Stimulated activated CD4-positive, alpha-beta T cell treated with anti-CD3 and anti-CD28 coated beads, Interleukin-4, amount 100 ng/mL, for 1 hour (primary cell): ENCODE measurements around the gene TRPM3.
"Not testable (repeated sequence)": the region's sequence is repeated elsewhere in the genome, so short reads cannot be mapped to it uniquely, and the experiment has no call there.

Experiments used
- DNase-seq: peaks from one replicate; pipeline ENCODE4 v3.0.0-alpha.2; 2020

TRPM3 gene

DNA sequence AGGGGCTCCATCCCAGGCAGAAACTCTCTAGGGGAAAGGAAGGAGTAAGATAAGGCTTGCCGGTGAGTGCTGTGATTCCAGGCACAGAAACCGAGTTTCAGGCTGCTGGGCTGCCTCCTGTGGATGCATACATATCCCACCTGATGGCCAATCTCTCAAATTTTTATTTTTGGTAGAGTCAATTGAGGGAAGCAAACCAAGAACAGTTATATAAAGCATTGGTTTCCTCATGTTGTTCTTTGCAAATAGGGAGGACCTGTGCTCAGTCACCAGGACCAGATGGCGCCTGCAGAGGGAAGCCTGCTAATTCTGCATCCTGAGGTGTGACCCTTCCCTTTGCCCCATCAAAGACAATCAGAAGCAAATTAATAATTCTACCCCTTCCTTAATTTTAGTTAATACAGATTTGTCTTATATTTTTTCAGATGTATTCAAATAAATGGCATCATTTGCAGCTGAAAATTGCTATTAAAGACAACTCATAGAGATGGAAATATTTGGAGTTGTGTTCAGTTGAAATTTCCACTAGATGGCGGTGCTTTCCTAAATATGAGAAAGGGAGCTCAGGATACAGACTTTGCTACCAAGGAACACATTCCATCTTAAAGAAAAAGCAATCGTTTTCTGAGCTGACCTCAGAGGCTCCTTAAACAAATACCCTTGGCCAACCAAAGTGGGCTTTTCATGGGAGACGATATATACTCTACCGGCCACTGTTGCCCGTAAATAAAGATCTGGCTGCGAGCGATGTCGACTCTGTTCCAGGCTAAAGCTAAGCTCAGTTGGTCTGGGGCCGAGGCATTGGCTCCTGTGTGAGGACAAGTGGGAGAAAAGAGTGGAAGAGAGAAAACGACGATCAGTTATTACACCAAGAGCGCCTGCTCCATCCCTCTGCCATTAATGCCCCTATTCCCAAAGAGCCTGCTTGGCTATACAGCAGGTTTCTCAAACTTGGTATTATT lies 481.3 kb downstream of the TRPM3 start:
- no peak for DNase-seq

DNA sequence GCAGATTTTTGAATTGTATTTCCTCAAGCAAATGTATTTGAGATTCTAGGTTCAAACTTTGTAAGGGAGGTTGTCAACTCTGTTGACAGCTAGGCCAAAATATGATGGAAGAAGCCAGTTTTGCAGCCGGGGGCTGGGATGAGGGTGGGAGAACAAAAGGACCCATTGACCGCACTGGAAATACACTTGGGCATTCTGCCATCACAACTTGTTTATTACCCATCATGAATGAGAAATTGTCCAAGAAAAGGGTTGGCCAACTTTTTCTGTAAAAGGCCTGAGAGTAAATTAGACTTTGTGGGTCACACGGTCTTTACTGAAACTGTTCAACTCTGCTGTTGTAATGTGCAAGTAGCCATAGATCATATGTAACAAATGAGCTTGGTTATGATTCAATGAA lies 485.6 kb downstream of the TRPM3 start:
- DNase-seq: no peak

GRCh38 chr9:70634696-70635095 lies 486.7 kb downstream of the TRPM3 start:
- DNase-seq: no peak

DNA sequence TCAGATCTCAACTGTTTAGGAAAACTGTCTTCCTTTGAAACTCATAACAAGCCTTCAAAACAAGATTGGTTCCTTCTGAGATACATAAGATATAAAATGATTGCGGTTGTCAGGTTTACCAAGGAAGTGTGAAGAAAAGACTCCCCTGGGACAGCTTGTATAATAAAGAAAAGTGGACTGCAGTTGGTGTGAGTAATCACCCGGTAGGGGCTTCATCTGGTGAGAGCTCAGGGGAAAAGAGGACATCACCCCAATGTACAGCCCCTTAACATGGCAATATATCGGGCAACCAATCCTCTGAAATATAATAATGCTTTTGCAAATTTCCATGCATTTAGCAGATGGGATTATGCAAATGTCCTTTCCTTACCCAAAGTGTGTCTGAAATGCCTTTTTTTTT lies 490.4 kb downstream of the TRPM3 start:
- DNase-seq: no peak

- not testable (repeated sequence) for DNase-seq
These were observed 492.2 kb downstream of the TRPM3 start for GRCh38 chr9:70629080-70629685.

DNA sequence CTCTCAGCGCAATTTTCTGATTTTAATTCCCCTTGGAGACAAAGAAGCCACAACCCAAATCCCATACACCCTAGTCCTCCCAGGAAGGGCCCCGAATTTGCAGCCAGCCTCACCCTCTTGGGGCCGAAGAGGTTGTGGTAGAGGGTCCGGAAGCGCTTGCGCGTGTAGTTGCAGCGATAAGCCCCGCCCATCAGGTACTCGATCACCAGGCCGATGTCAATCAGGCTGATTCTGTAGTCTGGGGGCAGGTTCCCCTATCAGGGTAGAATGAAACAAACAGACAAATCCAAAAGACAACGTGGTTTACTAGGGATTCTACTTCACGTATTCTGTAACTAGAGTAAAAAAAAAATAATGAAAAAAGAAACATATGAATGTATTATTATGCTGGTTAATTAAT lies 496.3 kb downstream of the TRPM3 start:
- DNase-seq: no peak

DNA sequence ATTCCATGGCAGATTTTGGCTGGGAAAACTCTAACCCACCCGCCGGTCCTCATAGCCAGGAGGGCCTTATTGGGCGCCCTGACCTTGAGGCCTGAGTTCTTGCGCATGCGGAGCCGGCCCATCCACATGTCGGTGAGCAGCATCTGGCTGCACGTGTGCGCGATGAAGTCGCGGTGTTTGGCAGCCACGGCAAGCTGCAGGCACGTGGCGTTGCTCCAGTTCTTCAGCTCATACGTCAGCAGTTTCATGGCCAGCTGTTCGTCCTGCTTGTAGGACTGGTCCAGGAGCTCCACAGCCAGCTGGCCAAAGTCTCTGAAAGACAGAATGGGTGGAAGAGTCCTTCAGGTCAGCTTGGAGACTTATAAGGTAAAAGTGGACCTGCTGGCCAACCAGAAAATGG lies 502.6 kb downstream of the TRPM3 start:
- no peak for DNase-seq

DNA sequence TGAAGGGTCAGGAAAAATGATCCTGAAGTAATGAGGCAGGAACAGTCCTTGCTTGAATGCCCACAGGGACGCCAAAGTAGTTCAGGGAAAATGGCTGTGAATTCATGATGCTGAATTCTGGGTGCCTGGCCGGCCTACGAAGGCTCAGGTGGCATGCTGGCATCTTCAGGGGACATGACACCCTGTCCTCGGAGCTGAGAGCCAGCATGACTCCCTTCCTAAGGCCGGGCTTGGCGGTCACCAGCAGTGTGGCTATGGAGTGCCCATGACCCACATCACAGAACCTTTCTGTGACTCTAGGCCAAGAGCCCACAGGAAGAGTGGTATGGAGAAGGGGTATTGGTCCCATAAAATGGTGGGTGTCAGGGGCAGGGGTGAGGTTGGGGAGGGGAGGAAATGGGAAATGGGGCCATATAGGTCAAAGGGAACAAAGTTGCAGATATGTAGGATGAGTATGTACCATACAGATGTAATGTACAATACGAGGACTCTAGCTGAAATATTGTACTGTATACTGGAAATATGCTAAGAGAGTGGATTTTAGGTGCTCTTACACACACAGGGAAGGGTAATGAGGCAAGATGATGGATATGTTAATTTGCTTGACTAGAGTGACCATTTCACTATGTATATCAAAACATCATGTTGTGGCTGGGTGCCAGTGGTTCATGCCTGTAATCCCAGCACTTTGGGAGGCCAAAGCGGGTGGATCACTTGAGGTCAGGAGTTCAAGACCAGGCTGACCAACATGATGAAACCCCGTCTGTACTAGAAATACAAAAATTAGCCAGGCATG lies 504.2 kb downstream of the TRPM3 start:
- DNase-seq: no peak

- no peak for DNase-seq
These were observed 505.0 kb downstream of the TRPM3 start for GRCh38 chr9:70616228-70616990.

DNA sequence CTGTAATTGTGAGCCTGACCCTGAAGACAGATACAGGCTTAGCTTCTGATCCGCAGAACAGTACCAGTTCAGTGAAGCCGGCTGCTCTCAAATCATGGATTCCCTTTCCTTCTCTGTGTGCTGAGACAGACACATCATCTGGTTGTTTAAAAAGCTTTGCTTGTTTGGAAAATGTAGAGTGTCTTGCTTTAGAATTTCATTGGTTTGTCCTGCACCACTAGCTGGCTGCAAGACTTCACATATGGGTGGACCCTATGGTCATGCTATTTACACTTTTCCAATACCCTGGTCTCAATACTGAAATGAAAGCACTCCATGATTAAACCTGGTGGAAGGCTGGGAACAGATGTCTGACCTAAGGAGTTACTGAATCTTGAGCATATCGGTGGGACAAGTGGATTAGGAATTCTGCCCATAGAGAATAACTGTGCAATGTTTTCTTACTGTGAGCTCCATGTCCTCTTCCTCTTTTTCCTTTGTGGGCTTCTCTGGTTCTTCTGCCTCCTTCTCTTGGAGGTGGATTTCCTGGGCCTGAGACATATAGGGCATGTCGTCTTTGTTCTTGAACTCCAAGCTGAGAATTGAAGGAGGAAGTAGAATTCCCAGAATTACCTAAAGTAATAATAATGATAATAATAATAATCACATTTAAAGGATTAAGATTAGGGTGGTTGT lies 505.8 kb downstream of the TRPM3 start:
- no peak for DNase-seq

- no peak for DNase-seq
These were observed 506.5 kb downstream of the TRPM3 start for GRCh38 chr9:70614786-70615463.

DNA sequence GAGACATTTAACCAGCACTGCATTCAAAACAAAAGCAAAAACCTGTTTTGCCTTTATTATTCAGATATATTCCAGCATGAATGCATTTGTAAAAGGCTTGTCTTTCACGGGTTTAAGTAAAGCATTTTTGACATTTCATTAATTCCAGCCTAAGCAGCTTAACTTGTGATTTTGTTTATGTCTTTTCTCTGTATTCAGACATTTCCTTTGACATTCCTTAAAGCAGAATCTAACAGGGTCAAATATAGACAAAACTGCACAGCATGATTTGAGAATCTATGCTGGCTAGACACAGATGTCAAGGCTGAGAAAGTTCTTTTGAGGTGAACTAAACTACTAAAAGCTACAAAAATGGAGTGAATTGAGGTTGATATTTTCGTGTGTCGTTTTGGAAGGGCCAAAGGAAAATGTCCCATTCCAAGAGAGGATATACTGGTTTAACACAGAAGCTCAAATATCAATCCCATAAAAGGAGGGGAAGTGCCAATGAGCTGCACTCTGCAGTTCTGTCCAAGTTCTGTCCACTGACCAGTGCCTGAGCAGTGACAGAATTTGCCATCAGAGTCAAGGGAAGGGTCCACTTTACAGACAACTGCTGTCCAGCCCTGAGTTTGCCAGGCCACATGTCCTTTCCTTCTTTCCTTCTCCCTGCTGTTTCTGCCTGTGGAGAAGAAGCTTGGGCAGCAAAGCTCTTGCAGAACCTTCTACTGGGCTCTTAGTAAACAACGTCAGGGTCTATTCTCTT lies 508.2 kb downstream of the TRPM3 start:
- no peak for DNase-seq

DNA sequence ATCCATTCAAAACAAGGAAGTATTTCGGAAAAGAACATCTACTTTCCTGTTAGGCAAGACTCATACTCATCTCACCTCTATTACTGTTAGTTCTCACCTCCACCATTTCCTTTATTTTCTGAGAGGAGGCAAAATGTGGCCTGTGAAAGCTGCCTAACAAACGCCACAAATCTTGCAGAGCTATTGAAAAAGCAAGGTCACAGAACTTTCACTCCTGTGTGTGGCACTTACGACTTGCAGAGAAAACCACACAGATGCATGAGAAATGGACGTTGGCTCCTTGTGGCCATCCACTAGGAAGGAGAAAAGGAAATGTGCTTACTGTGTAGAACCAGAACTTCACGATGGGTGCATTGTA lies 511.2 kb downstream of the TRPM3 start:
- no peak for DNase-seq

DNA sequence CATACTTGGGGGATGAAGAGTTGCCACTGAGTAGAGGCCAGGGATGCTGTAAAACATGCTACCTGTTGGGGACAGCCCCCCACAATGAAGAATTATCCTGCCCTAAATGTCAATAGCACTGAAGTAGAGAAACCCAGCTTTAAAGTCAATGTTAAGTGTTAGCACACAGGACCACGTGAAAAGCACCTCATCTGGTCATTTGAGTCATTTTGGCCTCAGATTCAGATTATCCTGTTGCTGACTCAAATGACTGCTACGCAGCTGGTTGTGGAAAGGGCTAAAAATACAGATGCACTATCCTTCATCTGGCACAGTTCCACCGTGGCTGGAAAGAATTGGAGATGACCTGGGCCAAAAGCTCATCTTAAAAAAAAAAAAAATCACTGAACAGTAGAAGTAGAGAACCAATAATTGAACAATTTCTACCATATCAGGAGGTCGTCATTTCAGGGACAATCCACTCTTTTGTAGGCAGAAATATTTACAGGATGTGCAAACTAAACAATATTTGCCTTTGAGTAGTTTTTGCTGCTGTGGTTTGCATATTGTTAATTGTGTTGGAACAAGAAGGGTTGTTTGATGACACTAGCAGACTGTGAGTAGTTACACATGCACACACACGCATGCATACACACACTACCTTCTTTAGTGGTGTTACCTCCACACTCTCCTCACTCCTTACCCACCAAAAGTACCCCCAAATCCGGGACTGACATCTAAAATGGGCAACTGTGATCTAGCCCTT lies 511.7 kb downstream of the TRPM3 start:
- no peak for DNase-seq

DNA sequence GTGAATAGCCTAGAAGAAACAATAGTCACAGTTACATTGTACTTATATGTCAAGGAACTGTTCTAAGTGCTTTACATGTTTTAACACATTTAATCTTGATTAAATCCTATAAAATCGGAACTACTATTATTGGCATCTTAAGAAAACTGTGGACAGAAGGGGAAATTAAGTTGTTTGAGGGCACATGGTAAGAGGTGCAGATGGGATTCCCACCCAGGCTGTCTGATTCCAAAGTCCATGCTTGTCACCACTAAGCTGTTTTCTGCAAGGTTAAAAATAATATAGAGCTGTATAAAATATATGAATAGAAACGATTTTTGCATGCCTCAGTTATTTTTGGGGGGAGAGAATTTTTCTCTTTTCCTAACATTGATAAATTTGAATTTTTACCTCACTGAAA lies 512.4 kb downstream of the TRPM3 start:
- DNase-seq: no peak

- DNase-seq: no peak
These were observed 513.5 kb downstream of the TRPM3 start for GRCh38 chr9:70607926-70608325.

- DNase-seq: no peak
These were observed 514.1 kb downstream of the TRPM3 start for GRCh38 chr9:70607329-70607728.

DNA sequence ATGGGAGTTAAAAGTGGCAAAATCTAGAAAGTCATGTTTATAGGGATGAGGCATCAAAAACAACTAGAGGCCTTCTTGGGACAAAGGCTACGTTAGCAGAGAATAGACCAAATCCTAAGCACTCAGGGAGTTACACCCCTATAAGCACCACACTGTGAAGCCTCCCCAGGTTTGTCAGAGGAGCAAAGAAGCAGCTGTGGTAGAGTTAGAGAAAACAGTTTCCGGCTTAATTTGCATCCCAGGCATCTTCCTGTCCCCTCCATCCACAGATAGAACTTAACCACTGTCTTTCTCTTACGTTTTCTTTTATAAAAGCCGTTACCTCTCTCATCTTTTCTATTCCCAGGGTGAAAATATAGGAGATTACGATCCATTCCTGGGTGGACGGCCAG lies 518.4 kb downstream of the TRPM3 start:
- no peak for DNase-seq

- peak; percentile 13 for DNase-seq
These were observed 519.0 kb downstream of the TRPM3 start for GRCh38 chr9:70602321-70603019.
